ENCODE results near the gene VTN. TPM values are rescaled to one million over a fixed set of nuclear protein-coding genes. Genes with fewer than 3 reads are reported as not detected.

Gene VTN
- total RNA-seq, 2 donors from 2014 or later: 0.14 to 57.8 TPM

DNA sequence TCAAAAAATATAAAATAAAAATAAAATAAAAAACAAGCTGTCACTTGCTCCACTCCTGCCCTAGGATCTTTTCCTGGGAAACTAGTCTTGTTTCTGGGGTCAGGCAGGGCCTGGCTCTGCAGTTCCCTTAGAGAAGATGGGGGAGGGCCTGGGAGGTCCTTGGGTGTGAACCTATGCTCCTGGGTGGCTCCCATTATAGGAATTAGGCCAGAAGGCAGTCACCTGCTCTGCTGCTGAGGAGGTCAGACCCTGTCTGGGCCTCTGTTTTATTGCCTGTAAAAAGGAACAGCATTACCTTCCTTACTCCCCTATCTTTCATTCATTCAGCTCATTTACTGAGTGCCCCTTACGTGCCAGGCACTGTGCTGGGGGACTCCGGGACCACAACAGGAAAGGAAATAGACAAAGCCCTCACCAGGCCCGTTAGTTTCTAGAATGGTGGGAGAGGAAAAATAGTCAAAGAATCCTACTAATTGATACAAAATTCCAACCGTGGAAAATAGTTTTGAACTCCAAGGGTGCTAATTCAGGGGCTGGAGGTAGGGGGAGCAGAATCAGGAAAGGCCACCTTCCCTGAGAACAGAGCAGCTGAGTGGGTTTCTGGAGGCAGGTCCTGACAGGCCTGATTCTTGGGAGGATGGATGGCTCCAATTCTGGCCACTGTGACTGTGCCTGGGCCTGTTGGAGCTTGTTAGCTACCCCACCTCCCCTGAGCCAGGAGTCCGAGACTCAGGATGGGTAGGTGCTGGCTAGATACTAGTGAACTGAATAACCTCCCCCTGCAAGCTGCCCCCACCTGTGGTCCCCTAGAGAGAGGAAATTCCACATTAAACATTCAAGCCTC is 37.2 kb upstream of the VTN start:
- no peaks in the 10 kb centered on the region for H3K9me3 ChIP-seq
- 51% methylated on average over 5 of the region's 5 CpGs for WGBS
- DNase-seq (ENCODE audit: low spot score): peak; percentile 59
- no peaks in the 10 kb centered on the region for H3K27me3 ChIP-seq (replicated peaks; ENCODE audit: insufficient read depth)
- H3K4me1 ChIP-seq (replicated peaks): peaks cover 2% of the 10 kb centered on the region
- intact Hi-C loops (cut with DNase I): no loop called here
- H3K4me3 ChIP-seq: no peak overlapping the region
- H3K36me3 ChIP-seq: peaks cover 0 to under 1% of the 10 kb centered on the region in 2 donors
- no peak overlapping the region for H3K27ac ChIP-seq
- TF ChIP-seq POLR2AphosphoS5 (IDR thresholded peaks at IDR 0.05) (peak; percentile 15), POLR2A (IDR thresholded peaks at IDR 0.05) (no peak)
- TF ChIP-seq, protein P1, sequence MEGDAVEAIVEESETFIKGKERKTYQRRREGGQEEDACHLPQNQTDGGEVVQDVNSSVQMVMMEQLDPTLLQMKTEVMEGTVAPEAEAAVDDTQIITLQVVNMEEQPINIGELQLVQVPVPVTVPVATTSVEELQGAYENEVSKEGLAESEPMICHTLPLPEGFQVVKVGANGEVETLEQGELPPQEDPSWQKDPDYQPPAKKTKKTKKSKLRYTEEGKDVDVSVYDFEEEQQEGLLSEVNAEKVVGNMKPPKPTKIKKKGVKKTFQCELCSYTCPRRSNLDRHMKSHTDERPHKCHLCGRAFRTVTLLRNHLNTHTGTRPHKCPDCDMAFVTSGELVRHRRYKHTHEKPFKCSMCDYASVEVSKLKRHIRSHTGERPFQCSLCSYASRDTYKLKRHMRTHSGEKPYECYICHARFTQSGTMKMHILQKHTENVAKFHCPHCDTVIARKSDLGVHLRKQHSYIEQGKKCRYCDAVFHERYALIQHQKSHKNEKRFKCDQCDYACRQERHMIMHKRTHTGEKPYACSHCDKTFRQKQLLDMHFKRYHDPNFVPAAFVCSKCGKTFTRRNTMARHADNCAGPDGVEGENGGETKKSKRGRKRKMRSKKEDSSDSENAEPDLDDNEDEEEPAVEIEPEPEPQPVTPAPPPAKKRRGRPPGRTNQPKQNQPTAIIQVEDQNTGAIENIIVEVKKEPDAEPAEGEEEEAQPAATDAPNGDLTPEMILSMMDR (IDR thresholded peaks at IDR 0.05): peak in 1 of 4 experiments; percentile 24

DNA sequence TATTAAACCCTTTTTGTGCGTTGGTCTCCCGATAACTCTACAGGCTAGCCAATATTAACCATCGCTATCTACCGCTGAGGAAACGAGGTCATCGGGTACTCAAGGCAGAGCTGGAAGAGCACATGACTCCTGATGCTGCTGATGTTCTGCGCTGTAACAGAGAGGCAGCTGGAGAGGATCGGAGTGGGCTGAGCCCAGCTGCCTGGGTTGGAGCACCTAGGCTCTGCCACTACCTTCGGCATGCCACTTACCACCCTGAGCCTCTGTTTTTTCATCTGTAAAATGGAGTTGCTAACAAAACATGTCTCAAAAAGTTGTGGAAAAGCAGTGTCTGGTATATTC is 36.3 kb upstream of the VTN start:
- WGBS: 25% methylated on average over 9 of the region's 9 CpGs
- no peak for DNase-seq (ENCODE audit: low spot score)

DNA sequence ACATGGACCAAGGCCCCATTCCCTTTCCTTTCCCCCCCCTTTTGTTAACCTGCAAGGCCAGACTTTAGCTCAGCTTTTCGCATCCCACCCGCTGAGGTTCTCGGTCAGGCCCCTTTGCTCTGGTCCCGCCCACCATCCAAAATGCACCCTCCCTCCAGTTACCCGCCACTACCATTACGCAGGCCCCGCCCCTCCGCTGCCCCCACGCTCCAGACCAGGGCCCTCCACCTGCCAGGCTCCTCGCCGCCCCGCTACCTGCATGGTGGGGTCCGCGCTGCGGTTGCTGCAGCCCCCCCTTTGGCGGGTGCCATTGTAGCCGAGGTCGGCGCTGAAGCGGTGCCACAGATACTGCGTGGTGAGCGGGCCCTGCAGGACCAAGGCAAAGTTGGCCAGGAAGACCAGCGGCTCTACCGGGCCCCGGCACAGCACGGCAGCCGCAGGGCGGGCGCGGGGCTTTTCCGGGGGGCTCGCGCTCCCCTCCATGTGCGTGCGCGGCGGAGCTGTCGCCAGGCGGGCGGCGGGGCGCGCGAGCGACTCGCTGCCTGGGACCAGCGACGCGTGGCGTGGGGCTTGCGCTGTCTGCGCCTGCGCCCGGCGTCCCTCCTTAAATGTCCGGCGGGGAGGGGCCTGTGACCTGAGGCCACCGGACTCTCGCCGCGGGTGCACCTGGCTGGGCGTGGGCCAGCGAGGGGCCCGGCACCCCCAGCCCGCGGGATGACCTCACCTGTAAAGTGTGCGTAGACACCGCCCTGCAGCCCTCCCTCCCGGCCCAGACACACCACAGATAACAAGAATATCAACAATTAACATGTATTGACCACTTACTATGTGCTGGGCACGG is 35.7 kb upstream of the VTN start, which contains the start of gene SLC46A1:
Gene SLC46A1, minus strand, starts transcription at position 581 of the 841 bp plus-strand sequence. Its CDS starts 98 bp downstream, at position 483.
- H3K9me3 ChIP-seq: no peaks in the 10 kb centered on the region
- DNase-seq (ENCODE audit: low spot score): peak; percentile 48
- H3K4me3 ChIP-seq: peak within 1 kb of the TSS; percentile 53 to 65
- H3K27me3 ChIP-seq (replicated peaks; ENCODE audit: insufficient read depth): no peaks in the 10 kb centered on the region
- WGBS: under 1% methylated on average over 67 of the region's 70 CpGs
- peak within 1 kb of the TSS; percentile 17 to 33 for H3K27ac ChIP-seq
- intact Hi-C loops (cut with DNase I): no loop called here
- peaks cover 2% of the 10 kb centered on the region for H3K4me1 ChIP-seq (replicated peaks)
- H3K36me3 ChIP-seq: peaks cover 0 to 11% of the 10 kb centered on the region in 2 donors
- peak; percentile 14 for TF ChIP-seq POLR2AphosphoS5 (IDR thresholded peaks at IDR 0.05)
- TF ChIP-seq, protein P1 (IDR thresholded peaks at IDR 0.05): peak in 1 of 4 experiments; percentile 16
- TF ChIP-seq POLR2A (IDR thresholded peaks at IDR 0.05): no peak

More for the DNA sequence above, 36.3 kb upstream of the VTN start:
- Histone ChIP-seq H3K4me1 (replicated peaks) (peaks cover 2% of the 10 kb centered on the region), H3K27me3 (replicated peaks; ENCODE audit: insufficient read depth) (no peaks in the 10 kb centered on the region), H3K27ac (peak overlapping the region in 1 of 2 donors; percentile 33), H3K9me3 (no peaks in the 10 kb centered on the region), H3K36me3 (peaks cover 0 to 9% of the 10 kb centered on the region in 2 donors), H3K4me3 (peak overlapping the region; percentile 53 to 65)
- intact Hi-C loops (cut with DNase I): no loop called here
- TF ChIP-seq POLR2A (IDR thresholded peaks at IDR 0.05) (no peak), POLR2AphosphoS5 (IDR thresholded peaks at IDR 0.05) (no peak)
- TF ChIP-seq, protein P1 (IDR thresholded peaks at IDR 0.05): no peak

DNA sequence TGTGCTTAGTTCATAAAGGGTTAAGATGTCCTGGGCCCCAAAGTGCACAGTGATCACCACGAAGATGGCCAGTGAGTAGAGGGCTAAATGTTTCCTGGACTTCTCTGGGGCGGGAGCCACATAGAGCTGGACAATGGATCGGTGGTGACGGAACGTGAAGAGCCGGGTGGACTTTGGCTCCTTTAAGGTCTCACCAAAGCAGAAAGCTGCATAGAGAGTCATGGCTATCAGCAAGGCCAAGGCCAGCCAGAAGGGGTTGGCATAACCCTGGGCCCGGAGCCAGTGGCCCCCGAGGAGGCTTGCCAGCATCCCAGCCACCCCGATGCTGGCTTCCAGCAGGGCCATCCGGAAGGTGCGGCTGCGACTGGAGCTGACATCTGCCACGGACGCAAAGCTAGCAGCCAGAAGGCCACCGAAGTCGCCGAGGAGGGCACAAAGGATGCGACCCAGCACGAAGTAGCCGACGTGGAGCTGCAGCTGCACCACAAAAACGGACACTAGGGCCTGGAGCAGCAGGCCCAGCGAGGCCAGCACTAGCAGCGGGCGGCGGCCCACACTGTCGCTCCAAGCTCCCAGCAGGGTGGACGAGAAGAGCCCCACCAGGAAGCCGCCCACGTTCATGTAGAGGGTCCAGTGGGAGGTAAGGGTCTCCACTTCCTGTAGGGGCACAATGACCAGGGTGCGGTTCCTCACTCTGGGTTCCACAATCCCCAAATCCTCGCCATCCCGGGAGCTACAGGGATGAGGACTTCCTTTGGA is 34.9 kb upstream of the VTN start:
- intact Hi-C loops (cut with DNase I): no loop called here
- Histone ChIP-seq H3K9me3 (no peaks in the 10 kb centered on the region), H3K4me3 (peak overlapping the region; percentile 53 to 65), H3K4me1 (replicated peaks) (peaks cover 2% of the 10 kb centered on the region), H3K27ac (peak overlapping the region in 1 of 2 donors; percentile 17), H3K27me3 (replicated peaks; ENCODE audit: insufficient read depth) (no peaks in the 10 kb centered on the region), H3K36me3 (peaks cover 0 to 11% of the 10 kb centered on the region in 2 donors)
- DNase-seq (ENCODE audit: low spot score): no peak
- TF ChIP-seq POLR2A (IDR thresholded peaks at IDR 0.05): no peak
- TF ChIP-seq POLR2AphosphoS5 (IDR thresholded peaks at IDR 0.05): no peak
- TF ChIP-seq, protein P1 (IDR thresholded peaks at IDR 0.05): no peak
- 44% methylated on average over 30 of the region's 33 CpGs for WGBS

All from prostate gland (tissue), 2 donors.